HEK293 (cell line): ENCODE data around the gene INKA1.

Source experiments
- CTCF ChIA-PET: fragments of 350-600 bp; formaldehyde crosslinking; extraction: SDS; loops from one replicate; lab custom pipeline; 2021; ENCODE audit warnings: antibody characterized with exemption; lab: Yijun Ruan, JAX
- POLR2A ChIA-PET: fragments of 300-600 bp; formaldehyde crosslinking; extraction: SDS; loops from one replicate; lab custom pipeline; 2020; ENCODE audit warnings: antibody characterized with exemption, inconsistent platforms; lab: Yijun Ruan, JAX
- H3K27ac ChIP-seq: fragments of 200-500 bp; sonication (Bioruptor generic); 2 replicates; pipeline ENCODE4 v1.5.1; 2014; ENCODE audit warnings: low read depth, low read length, control low read depth, inconsistent platforms; ENCODE audit errors: extremely low read depth
- H3K36me3 ChIP-seq, 2 experiments: fragments of 200-500 bp in 1 of 2; sonication (Bioruptor generic) in 1 of 2; 1 replicate in 1 of 2; 2 replicates in 1 of 2; pipeline ENCODE4 v1.5.1; 2014 to 2017; ENCODE audit warnings: inconsistent platforms in 2 of 2, low read length in 2 of 2; ENCODE audit not compliant: control insufficient read depth in 2 of 2, insufficient read depth in 1 of 2
- H3K4me1 ChIP-seq: fragments of 200-500 bp; sonication (Bioruptor generic); 2 replicates; pipeline ENCODE4 v1.5.1; 2014; ENCODE audit warnings: mild to moderate bottlenecking, low read length, inconsistent platforms; ENCODE audit not compliant: control insufficient read depth, insufficient read depth
- H3K4me3 ChIP-seq: 2 replicates; pipeline ENCODE4 v1.5.1; 2011; ENCODE audit warnings: low read depth, mild to moderate bottlenecking, control low read depth, low read length, moderate library complexity
- H3K9me3 ChIP-seq: fragments of 200-500 bp; sonication (Bioruptor generic); 2 replicates; pipeline ENCODE4 v1.5.1; 2014; ENCODE audit warnings: low read depth, low read length, inconsistent platforms; ENCODE audit not compliant: control insufficient read depth, insufficient read depth
- HOXD13 ChIP-seq: sonication (generic); formaldehyde crosslinking; IDR thresholded peaks from 2 replicates; pipeline ENCODE4 v1.8.0; 2022; ENCODE audit warnings: missing genetic modification reagents, borderline replicate concordance
- KLF17 ChIP-seq: fragments of 450-650 bp; formaldehyde crosslinking; IDR thresholded peaks from 2 replicates; pipeline ENCODE4 v1.5.1; 2016; ENCODE audit warnings: missing biosample characterization, missing genetic modification characterization
- MEIS1 ChIP-seq: sonication (generic); formaldehyde crosslinking; IDR thresholded peaks from 2 replicates; pipeline ENCODE4 v1.8.1; 2022; ENCODE audit warnings: missing genetic modification reagents, mild to moderate bottlenecking, borderline replicate concordance
- MYNN ChIP-seq: fragments of 450-650 bp; formaldehyde crosslinking; IDR thresholded peaks from 2 replicates; pipeline ENCODE4 v1.5.1; 2016; ENCODE audit warnings: missing biosample characterization, missing genetic modification characterization, borderline replicate concordance
- PATZ1 ChIP-seq: fragments of 450-650 bp; formaldehyde crosslinking; IDR thresholded peaks from 2 replicates; pipeline ENCODE4 v1.5.1; 2016; ENCODE audit warnings: missing biosample characterization, missing genetic modification characterization
- PRDM6 ChIP-seq: fragments of 450-650 bp; formaldehyde crosslinking; IDR thresholded peaks from 2 replicates; pipeline ENCODE4 v1.5.1; 2017; ENCODE audit warnings: missing biosample characterization, missing genetic modification characterization
- SP7 ChIP-seq: fragments of 450-650 bp; formaldehyde crosslinking; IDR thresholded peaks from 2 replicates; pipeline ENCODE4 v1.5.1; 2016; ENCODE audit warnings: missing biosample characterization, missing genetic modification characterization
- TCF7L2 ChIP-seq: IDR thresholded peaks from 2 replicates; pipeline ENCODE4 v1.6.1; 2011; ENCODE audit warnings: low read depth, mild to moderate bottlenecking, inconsistent platforms, low read length, moderate library complexity, borderline replicate concordance
- ZBTB26 ChIP-seq: fragments of 450-650 bp; formaldehyde crosslinking; optimal IDR thresholded peaks from 2 replicates; pipeline ENCODE3; 2016; ENCODE audit warnings: missing biosample characterization, mild to moderate bottlenecking, missing genetic modification characterization
- ZBTB6 ChIP-seq: fragments of 450-650 bp; formaldehyde crosslinking; IDR thresholded peaks from 2 replicates; pipeline ENCODE4 v1.5.1; 2017; ENCODE audit warnings: missing biosample characterization, missing genetic modification characterization
- ZEB2 ChIP-seq: fragments of 450-650 bp; formaldehyde crosslinking; IDR thresholded peaks from 2 replicates; pipeline ENCODE4 v1.5.1; 2016; ENCODE audit warnings: missing biosample characterization, missing genetic modification characterization
- ZFP37 ChIP-seq: fragments of 450-650 bp; formaldehyde crosslinking; IDR thresholded peaks from 2 replicates; pipeline ENCODE4 v1.5.1; 2016; ENCODE audit warnings: missing biosample characterization, missing genetic modification characterization
- ZIC2 ChIP-seq: fragments of 450-650 bp; formaldehyde crosslinking; IDR thresholded peaks from 2 replicates; pipeline ENCODE4 v1.5.1; 2016; ENCODE audit warnings: missing biosample characterization, missing genetic modification characterization
- ZNF2 ChIP-seq: fragments of 450-650 bp; formaldehyde crosslinking; IDR thresholded peaks from 2 replicates; pipeline ENCODE4 v1.5.1; 2016; ENCODE audit warnings: missing biosample characterization, missing genetic modification characterization
- ZNF335 ChIP-seq: fragments of 450-650 bp; formaldehyde crosslinking; conservative IDR thresholded peaks from 2 replicates; pipeline ENCODE4 v1.5.1; 2016; ENCODE audit warnings: missing biosample characterization, missing genetic modification characterization
- ZNF391 ChIP-seq: fragments of 450-650 bp; formaldehyde crosslinking; IDR thresholded peaks from 2 replicates; pipeline ENCODE4 v1.5.1; 2016; ENCODE audit warnings: low read depth, missing biosample characterization, missing genetic modification characterization, borderline replicate concordance
- ZNF426 ChIP-seq: fragments of 450-650 bp; formaldehyde crosslinking; IDR thresholded peaks from 2 replicates; pipeline ENCODE4 v1.5.1; 2017; ENCODE audit warnings: missing biosample characterization, missing genetic modification characterization, mild to moderate bottlenecking, inconsistent platforms, moderate library complexity
- ZNF449 ChIP-seq: fragments of 450-650 bp; formaldehyde crosslinking; IDR thresholded peaks from 2 replicates; pipeline ENCODE4 v1.5.1; 2017; ENCODE audit warnings: missing biosample characterization, mild to moderate bottlenecking, missing genetic modification characterization, moderate library complexity
- ZNF548 ChIP-seq: fragments of 450-650 bp; formaldehyde crosslinking; IDR thresholded peaks from 2 replicates; pipeline ENCODE4 v1.5.1; 2016; ENCODE audit warnings: missing biosample characterization, missing genetic modification characterization
- ZNF560 ChIP-seq: fragments of 450-650 bp; formaldehyde crosslinking; IDR thresholded peaks from 2 replicates; pipeline ENCODE4 v1.5.1; 2017; ENCODE audit warnings: missing biosample characterization, missing genetic modification characterization, borderline replicate concordance
- ZNF707 ChIP-seq: fragments of 450-650 bp; formaldehyde crosslinking; IDR thresholded peaks from 2 replicates; pipeline ENCODE4 v1.5.1; 2016; ENCODE audit warnings: missing biosample characterization, missing genetic modification characterization
- ZNF776 ChIP-seq: fragments of 450-650 bp; formaldehyde crosslinking; IDR thresholded peaks from 2 replicates; pipeline ENCODE4 v1.5.0; 2017; ENCODE audit warnings: missing biosample characterization, missing genetic modification characterization, borderline replicate concordance

INKA1 gene

GRCh38 chr3:49788056-49788455 is 15.0 kb upstream of the INKA1 start:
- Histone ChIP-seq H3K36me3 (peaks cover 0 to 14% of the 10 kb centered on the region in 2 experiments; a peak in 2 of 3 replicates), H3K4me3 (no peak overlapping the region), H3K27ac (no peak overlapping the region), H3K9me3 (no peaks in the 10 kb centered on the region), H3K4me1 (no peaks in the 10 kb centered on the region)
- no peak for TF ChIP-seq TCF7L2
- no peak for TF ChIP-seq PRDM6 (tag by site-specific recombination)
- TF ChIP-seq ZEB2 (tag by site-specific recombination) = no peak
- no peak for TF ChIP-seq KLF17 (tag by site-specific recombination)
- no peak for TF ChIP-seq ZNF548 (tag by site-specific recombination)
- no peak for TF ChIP-seq MYNN (tag by site-specific recombination)
- no peak for TF ChIP-seq HOXD13 (CRISPR knock-in tag)
- no peak for TF ChIP-seq ZNF426 (tag by site-specific recombination)
- no peak for TF ChIP-seq ZNF391 (tag by site-specific recombination)
- TF ChIP-seq ZFP37 (tag by site-specific recombination) = no peak
- no peak for TF ChIP-seq ZNF2 (tag by site-specific recombination)
- ChIA-PET CTCF (interaction anchor here (0.9 to 1.0 kb wide), 2 partner anchors 14 to 80 kb away, joined by 3 to 4 read pairs; no protein-coding TSS in a partner anchor), POLR2A (no interaction called here)

- no peaks in the 10 kb centered on the region for H3K4me1 ChIP-seq
- H3K4me3 ChIP-seq = no peak overlapping the region
- no peak overlapping the region for H3K27ac ChIP-seq
- peak; percentile 18; the same call in 1 of the 2 replicates for TF ChIP-seq SP7 (tag by site-specific recombination)
- no peak for TF ChIP-seq ZNF776 (tag by site-specific recombination)
- no peak for TF ChIP-seq ZNF560 (tag by site-specific recombination)
- peak; percentile 91 for TF ChIP-seq MEIS1 (CRISPR knock-in tag)
- CTCF ChIA-PET = interaction anchor here (0.6 to 1.7 kb wide), 2 partner anchors 11 to 456 kb away, joined by 4 read pairs; no protein-coding TSS in a partner anchor
- H3K9me3 ChIP-seq = no peaks in the 10 kb centered on the region
- POLR2A ChIA-PET = no interaction called here
- H3K36me3 ChIP-seq = no peaks in the 10 kb centered on the region
These were observed 12.2 kb upstream of the INKA1 start for GRCh38 chr3:49790626-49791411.

GRCh38 chr3:49791571-49791970 is 11.5 kb upstream of the INKA1 start:
- H3K4me1 ChIP-seq = no peaks in the 10 kb centered on the region
- CTCF ChIA-PET = interaction anchor here (1.7 kb wide), 1 partner anchor 11 kb away, joined by 4 read pairs; no protein-coding TSS in a partner anchor
- no peak overlapping the region for H3K4me3 ChIP-seq
- no peaks in the 10 kb centered on the region for H3K36me3 ChIP-seq
- no peak overlapping the region for H3K27ac ChIP-seq
- POLR2A ChIA-PET = no interaction called here
- no peaks in the 10 kb centered on the region for H3K9me3 ChIP-seq
- no peak for TF ChIP-seq ZBTB26 (tag by site-specific recombination)
- no peak for TF ChIP-seq ZBTB6 (tag by site-specific recombination)
- TF ChIP-seq ZNF335 (tag by site-specific recombination) = no peak
- TF ChIP-seq ZIC2 (tag by site-specific recombination) = no peak
- TF ChIP-seq ZNF707 (tag by site-specific recombination) = no peak
- TF ChIP-seq PATZ1 (tag by site-specific recombination) = no peak
- no peak for TF ChIP-seq ZNF449 (tag by site-specific recombination)
